ENCODE results near the gene CACNA1C.

Gene CACNA1C

DNA sequence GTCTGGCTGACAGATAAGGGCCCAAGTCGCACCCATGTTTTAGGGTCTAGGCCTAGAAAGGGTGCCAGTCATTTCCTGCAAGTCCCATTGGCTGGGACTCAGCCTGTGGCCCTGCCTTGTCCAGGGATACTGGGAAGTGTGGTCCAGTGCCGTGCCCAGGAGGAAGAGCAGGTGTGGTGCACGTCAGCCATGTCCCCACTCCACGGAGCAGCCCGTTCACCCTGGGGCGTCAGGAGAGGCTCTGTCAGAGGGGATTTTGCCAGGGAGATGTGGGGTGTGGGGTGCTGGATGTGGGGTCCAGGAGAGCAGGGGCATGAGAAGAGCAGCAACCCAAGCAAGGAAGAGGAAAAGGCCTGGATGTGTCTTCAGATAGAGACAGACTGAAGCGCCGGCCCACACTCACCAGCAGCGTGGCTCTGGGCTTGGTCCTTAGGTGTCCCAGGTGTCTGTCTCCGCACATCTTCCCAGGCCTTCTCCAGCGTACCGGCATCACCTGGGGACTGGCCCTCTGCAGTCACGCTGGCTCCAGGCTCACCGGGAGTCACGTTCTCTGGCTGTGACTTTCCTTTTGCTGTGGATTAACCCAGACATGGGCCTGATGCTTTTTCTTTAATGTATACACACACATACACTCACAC lies 138.2 kb downstream of the CACNA1C start:
- in situ Hi-C loops (cut with HindIII; ENCODE audit: low sequenced_read_pairs) = no loop called here

DNA sequence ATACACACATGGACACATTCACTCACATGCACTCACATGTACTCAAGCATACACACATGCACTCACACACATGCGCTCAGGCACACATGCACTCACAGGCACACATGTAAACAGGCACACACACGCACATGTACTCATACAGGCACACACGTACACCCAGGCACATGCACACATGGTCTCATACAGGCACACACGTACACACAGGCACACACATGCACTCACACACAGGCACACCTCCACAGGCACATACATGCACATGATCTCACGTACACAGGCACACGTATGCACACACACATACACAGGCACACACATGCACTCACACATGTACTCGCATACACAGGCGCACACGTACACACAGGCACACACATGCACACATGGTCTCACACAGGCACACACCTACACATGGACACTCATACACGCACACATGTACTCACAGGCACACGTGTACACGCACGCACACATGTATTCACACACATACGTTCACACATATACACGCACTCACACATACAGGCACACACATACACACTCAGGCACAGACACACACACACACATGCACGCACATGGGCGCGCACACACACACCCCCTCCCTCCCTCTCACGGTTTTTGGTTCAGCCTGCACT lies 138.9 kb downstream of the CACNA1C start:
- in situ Hi-C loops (cut with HindIII; ENCODE audit: low sequenced_read_pairs) = no loop called here

DNA sequence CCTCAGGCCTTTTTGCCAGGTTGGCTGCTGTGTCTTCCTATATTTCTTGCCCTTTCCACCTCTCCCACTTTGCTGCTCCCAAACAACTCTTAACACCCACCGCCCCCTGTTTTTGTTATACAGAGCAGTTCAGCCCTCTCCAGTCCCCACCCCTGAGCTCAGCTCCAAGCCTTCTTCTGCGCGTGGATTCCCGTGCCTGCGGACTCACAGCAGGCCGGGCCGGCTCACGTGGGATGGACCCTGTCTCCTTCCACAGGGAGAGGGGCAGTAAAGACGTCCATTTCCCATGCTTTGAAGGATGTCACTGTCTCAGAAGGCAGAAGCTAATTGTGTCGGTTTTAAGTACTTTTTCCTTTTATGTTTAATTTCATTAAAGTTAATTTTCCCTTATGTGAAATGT lies 139.4 kb downstream of the CACNA1C start:
- in situ Hi-C loops (cut with HindIII; ENCODE audit: low sequenced_read_pairs) = no loop called here

DNA sequence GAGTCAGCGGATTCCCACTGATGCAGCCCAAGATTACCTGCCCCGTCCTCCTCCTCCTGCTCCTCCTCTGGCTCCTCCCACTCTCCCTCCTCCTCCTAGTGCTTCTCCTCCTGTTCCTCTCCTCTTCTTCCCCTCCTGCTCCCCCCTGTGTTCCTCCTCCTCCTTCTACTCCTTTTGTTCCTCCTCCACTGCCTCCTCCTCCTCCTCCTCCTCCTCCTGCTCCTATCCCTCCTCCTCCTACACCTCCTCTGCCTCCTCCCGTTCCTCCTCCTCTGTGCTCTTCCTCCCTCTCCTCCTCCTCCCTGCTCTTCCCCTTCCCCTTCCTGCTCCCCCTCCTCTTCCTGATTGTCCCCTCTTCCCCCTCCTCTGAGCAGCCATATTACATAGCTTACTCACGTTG lies 141.3 kb downstream of the CACNA1C start:
- in situ Hi-C loops (cut with HindIII; ENCODE audit: low sequenced_read_pairs) = no loop called here

DNA sequence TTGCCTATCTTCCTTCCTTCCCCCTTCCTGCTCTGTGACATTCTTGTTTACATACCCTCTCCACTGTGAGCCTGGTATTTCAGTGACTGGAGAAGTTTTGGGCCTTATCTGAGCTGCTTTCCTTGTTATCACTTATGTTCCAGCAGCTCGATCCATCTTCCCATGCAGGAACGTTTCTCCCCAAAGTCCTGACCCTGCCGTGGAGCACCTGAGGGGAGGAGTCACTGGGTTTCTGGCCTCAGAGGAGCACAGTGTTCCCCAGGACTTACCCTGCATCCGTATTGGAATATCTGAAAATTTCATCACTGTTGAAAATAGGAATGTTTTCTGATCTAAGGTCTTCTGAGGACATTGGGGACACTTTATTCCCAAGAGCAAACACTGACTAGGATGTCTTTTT lies 141.8 kb downstream of the CACNA1C start:
- in situ Hi-C loops (cut with HindIII; ENCODE audit: low sequenced_read_pairs) = no loop called here

DNA sequence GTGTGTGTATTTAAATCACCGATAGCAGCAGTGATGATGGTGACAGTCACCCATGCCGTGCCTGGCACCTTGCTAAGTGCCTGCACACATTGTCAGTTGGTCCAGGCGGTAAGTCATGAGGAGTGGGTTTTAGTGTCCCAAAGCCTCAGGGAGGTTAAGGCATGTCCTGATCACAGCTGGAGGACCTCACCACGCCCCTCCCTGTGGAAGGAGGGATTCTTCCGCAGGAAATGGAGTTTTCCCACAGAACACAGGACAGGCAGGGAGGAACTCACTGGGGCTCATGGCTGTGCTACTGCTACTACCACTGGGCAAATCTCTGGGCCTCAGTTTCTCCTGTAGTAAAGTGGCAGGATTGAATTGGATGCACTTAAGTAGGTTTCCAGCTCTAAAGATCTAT lies 142.3 kb downstream of the CACNA1C start:
- in situ Hi-C loops (cut with HindIII; ENCODE audit: low sequenced_read_pairs) = no loop called here

DNA sequence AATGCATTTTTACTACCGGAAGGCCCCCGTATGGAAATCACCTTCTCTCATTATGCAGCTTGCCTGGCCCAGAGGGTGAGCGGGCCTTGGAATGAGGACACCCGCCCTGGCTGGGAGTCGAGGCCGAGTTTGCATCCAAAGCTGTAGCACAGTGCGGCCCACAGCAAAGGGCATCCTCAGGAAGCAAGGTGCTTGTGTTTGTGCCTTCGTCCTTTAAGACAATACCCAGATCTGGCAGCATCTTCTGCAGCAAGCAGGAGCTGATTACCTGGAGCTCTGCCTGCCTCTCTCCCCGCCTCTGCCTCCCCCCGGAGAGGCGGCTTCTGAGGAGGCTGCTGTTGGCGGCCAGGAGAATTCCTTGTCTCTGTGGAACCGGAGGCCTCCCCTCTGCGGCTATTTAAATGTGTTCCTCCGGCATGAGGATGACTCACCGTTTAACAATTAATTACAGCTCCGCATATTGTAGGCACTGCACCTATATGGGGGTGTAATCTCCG lies 145.3 kb downstream of the CACNA1C start:
- in situ Hi-C loops (cut with HindIII; ENCODE audit: low sequenced_read_pairs) = no loop called here

DNA sequence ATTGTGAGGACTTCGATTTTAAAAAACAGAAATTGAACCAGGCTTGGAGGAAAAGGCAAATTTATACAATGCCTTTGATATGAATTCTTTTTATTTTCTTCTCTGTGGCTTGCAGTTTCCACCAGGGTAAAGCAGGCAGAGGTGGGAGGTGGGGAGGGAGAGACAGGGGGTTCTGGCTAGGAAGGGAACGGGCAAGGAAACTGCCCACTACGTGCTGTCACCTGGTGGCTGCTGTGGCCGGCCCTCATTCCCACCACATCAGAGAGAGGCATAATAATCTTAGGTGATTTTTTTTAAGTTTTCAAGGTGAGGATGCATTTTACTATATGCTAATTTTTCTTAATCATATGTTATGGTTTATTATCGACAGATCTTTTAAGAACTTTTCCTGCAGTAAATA lies 145.8 kb downstream of the CACNA1C start:
- in situ Hi-C loops (cut with HindIII; ENCODE audit: low sequenced_read_pairs) = no loop called here

DNA sequence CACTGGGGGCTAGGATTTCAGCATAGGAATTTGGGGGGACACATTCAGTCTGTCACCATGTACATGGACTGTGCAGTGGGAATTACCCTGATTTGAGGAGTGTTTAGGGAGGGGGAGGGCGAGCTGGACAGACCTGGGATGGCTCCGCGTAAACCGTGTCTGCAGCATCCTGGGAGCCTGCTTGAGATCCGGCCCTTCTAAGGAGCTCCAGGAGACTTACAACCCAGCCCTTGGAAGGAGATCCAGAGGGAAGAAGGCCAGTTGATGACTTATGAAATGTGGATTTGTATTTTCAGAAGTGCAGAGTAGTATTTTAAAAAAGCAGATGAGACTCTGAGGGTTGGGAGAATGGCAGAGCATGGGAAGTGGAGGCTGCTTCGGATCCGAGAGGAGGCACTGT lies 153.2 kb downstream of the CACNA1C start:
- in situ Hi-C loops (cut with HindIII; ENCODE audit: low sequenced_read_pairs) = no loop called here

DNA sequence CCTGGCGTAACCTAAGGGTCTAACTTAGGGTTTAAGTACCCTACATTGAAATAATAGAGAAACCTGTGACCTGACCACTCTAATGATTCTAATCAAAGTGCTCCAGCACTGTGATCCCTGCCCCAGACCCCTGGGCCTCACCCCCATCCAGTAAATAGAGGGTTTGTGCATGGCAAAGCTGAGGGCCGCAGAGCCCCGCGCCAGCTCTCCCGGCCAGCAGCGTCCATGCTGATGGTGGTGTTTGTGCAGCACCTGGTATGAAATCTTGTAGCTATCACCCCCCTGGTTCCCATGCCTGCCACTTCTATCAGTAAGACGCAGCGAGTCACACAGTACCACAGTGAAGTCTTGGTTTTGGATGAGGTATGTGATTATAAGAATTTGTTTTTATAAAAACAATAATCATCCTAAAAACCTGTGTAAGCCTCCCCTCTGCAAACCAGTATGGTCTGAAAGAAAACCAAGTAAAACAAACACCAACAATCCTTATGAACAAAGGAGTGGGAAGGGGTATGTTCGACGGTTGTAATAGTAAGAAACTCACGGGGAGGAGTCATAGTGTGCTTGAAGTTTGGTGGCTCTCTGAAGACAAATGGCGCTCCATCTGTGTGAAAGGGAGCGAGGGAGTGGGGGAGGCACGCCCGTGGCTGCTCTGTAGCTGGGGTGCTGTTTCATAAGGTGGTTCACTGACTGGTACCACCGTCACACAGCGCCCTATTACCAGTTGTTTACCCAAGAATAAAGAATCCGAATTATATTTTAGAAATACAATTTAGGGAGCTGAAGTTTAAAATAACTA lies 156.2 kb downstream of the CACNA1C start:
- in situ Hi-C loops (cut with HindIII; ENCODE audit: low sequenced_read_pairs) = no loop called here

DNA sequence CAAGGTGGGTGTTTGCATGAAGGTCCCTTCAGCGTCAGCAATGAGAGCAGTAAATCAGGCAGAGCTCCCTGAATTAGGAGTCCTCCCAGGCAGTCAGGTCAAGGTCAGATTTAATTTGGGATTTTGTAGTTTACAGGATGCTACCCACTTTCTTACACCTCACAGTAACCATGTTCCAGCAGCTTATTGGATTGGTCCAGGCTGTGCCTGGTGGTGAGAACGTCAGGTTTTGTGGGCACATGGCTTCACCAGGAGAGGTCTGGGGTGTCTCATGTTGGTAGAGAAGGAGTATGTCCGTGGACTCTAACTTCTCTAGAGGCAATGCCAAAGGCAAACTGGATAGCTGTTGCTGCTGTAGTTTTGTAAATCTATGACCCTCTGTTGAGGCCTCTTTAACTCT lies 158.3 kb downstream of the CACNA1C start:
- in situ Hi-C loops (cut with HindIII; ENCODE audit: low sequenced_read_pairs) = no loop called here

DNA sequence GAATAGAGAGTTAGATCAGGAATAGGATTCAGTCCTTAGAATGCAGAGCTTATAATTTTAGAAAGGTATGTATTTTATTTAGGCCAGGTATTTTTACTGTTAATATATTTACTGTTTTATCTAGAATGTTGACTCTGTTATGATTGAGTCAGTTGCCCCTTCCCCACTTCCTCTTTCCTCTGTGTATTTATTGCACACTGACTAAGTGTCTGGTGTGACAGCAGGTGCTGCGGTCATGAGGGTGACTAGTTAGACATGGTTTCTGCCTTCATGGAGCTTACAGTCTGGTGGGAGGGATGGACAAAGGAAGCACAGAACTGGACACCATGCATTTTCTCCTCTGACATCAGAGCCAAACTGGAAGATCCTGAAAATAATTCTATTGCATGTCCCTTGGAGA lies 159.8 kb downstream of the CACNA1C start:
- in situ Hi-C loops (cut with HindIII; ENCODE audit: low sequenced_read_pairs) = no loop called here

DNA sequence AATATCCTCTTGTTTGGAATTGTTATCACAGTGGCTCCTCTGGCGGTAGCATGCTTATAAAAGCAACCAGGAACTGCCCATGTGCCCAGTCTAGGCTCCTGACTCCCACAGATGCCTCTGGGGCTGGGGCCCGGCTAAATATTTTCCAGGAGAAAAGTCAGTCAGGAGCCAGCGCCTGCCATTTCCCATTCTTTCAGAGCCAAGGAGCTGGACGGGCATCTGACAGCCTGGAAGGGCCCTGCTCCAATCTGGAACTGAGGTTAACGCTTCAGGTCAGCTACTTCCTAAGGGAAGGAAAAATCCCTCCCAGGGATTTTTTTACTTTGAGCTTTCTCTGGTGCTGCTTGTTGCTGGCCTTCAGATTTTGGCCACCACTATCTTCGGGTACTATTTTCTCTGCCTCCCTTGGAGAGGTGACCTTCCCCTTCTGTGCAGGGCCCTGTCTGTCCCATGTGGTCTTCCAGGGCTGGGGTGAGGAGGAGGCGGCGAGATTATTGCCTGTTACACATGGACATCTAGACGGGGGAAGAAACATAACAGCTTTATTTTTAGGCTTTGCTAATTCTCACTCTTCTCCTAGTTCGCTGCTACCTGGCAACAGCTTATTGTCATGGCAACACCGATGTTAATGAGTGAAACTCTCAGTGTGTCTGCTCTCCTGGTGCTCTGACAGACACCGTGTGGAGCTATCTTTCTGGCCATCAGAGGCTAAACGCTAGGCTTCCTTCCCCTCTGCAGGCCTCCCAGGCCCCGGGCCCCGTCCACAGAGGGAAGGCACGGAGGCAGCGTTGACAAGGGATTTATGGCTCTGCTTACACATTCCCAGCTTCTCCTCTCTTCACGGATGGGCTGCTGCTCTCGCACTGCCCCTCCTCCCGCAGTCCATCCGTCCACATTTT lies 160.4 kb downstream of the CACNA1C start:
- in situ Hi-C loops (cut with HindIII; ENCODE audit: low sequenced_read_pairs) = no loop called here

DNA sequence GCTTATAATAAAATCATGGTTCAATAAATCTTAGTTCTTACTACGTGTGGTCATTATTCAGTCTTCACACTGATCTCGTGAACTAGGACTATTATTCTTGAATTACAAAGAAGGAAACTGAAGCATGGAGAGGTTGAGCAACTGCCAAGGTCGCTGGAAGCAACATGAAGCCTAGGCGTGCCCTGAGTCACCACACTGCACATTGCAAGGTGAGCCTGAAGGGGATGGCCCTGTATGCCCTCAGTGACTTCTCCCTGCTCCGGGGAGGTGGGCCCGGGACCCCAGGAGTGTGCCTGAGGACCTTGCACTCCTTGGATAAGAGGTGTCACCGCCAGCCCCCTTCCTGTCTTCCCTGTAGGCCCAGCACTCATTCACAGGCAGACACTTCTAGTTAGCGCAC lies 161.6 kb downstream of the CACNA1C start:
- in situ Hi-C loops (cut with HindIII; ENCODE audit: low sequenced_read_pairs) = no loop called here

DNA sequence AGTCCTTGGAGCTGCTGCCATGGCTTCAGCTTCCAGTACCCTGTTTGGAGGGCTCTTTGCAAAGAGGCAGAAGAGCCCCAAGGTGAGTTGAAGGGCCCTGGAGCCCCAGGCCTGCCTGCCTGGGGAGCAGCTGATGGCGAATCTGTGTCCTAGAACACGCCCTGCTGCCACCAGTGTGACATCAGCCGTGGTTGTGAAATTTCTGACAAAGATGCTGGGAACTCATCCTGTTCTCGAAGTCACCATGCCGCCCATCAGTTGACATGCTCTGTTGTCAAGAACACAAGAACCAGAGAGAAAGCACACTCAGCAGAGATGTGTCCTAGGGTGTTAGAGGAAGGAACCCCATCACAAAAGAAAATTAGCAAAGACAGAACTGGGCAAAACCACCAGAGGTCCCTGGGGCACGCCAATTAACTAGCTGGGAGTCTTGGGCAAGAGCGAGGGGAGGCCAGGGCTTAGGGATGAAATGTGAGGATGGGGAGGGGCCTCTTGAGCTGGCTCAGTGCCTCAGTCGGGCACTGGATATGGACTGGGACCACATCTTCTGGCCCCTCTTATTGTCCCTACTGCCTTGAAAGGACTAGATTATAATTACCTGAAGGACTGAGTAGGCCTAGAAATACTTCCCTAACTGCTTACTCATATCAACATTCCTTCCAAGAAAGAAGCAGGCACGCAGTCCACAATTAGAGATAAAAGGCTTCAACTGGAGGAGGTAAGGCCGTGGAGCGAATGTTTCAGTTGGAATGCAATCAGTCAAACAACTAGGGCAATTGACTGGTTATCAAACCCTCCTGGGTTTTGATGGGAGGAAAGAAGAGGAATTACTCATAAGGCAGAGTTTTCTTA lies 163.1 kb downstream of the CACNA1C start:
- in situ Hi-C loops (cut with HindIII; ENCODE audit: low sequenced_read_pairs) = no loop called here

DNA sequence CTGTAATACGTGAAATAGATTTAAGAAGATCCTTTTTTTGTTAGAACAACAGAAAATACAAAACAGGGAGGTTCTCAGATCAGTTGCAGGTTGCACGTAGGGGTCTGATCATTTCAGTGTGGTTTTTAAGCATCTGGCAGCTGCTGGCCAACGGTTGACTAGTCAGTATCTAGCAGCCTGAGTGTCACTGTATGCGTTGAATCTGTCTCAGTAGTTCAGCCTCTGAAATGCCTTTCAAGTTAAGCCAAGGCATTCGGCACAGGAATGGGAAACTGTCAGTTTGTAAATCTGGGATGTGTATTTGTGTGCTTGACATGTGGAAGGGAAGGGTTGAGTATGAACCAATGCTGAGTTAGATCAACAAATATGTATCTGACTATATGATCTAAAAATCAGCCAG lies 165.9 kb downstream of the CACNA1C start:
- in situ Hi-C loops (cut with HindIII; ENCODE audit: low sequenced_read_pairs) = no loop called here

DNA sequence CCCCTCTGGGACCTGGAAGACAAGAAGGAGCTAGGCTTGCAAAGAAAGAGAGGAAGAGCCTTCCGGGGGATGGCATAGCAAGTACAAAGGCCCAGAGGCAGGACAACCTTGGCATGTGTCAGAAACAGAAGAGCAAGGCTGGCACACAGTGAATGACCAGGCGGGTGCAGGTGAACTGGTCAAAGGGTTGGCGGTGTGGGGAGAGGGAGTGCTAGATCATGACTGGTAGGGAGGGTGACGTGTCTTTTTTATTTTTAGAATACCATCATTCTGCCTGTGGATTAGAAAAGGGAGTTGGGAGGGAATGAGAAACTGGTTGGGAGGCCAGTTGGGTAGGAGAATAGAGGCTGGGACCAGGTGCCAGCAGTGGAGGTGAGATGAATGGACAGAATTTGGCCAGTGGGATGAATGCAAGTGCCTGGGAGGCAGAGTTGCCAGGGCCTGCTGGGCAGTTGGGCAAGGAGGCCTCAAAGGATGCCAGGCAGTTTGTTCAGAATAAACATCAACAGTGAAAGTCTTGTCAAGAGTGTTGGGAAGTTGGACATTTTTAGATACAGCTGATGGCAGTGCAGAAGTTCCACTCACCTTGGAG lies 168.3 kb downstream of the CACNA1C start:
- in situ Hi-C loops (cut with HindIII; ENCODE audit: low sequenced_read_pairs) = no loop called here

DNA sequence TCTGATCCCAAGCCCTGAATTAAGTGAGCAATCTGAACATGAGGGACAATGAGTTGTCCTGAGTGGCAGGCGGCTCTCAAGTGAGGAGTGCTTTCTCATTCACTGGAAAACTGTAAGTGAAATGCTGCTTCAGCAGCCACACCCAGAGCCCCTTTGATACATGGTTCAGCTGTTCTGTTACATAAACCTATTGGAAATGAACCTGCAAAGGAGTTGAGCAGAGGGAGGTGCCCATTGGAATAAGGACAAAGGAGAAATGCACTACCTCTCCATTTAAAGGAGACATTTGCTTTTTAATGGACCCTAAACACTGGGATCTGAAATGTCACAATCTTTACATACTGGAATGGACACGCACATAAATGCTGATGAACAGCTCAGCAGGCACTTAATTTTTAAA lies 169.9 kb downstream of the CACNA1C start:
- in situ Hi-C loops (cut with HindIII; ENCODE audit: low sequenced_read_pairs) = no loop called here

DNA sequence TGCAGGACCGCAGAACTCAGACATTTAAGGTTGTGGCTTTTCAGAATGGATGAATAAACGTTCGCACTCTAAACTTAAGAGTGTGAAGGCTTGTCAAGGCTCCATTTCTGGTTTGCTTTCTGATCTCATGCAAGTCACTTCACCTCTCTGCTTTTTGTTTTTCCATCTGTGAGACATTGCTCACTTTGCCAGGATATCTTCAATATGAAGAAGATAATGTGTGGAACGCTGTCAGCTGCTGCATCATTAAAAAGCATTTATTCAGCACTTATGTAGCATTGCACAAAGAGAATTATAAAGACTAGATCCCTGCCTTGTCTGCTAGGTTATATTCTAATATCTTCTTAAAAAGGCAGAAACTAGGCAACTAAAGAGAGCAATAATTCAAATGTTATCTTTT lies 172.2 kb downstream of the CACNA1C start:
- in situ Hi-C loops (cut with HindIII; ENCODE audit: low sequenced_read_pairs) = no loop called here

DNA sequence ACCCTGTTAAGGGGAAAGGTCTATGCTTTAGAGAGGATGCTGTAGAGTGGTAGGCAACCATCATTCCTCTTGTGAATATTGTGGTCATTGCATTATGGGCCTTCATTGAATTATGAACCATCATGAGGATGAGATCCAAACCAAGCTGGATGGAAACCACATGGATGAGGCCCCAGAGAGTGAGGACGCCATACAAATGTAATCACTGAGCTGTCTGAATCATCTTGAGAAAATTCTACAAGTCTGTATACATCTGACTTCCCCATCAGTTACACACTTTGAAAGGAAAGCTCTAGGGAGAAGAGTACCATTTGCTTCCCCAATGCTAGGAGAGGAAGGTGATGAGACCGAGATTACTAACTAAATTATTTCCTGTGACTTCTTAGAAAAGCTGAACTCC lies 172.9 kb downstream of the CACNA1C start:
- in situ Hi-C loops (cut with HindIII; ENCODE audit: low sequenced_read_pairs) = no loop called here
